Stomach (tissue), 9 donors: ENCODE results near the gene HRCT1. TPM values are rescaled to one million over a fixed set of nuclear protein-coding genes. Genes with fewer than 3 reads are reported as not detected.

Experiments used
- DNase-seq, 2 donors: peaks; one replicate each; pipeline versions ENCODE4 v3.0.0 to v3.0.0-alpha.2; 2013 to 2019
- H3K27ac ChIP-seq, 5 donors: fragments of 200-600 bp in 4 of 5; sonication (generic) in 4 of 5; one replicate each; pipeline ENCODE4 v1.5.1; 2013 to 2019; ENCODE audit warnings: mild to moderate bottlenecking in 1 of 5, moderate library complexity in 1 of 5
- H3K27me3 ChIP-seq, 3 donors: fragments of 200-600 bp; sonication (generic); one replicate each; pipeline ENCODE4 v1.5.1; 2017 to 2019; ENCODE audit warnings: mixed run types in 1 of 3
- H3K36me3 ChIP-seq, 4 donors: fragments of 200-600 bp; sonication (generic); 1 replicate in 3 of 4; 2 replicates in 1 of 4; pipeline ENCODE4 v1.5.1; 2016 to 2019
- H3K4me1 ChIP-seq, 4 donors: fragments of 200-600 bp; sonication (generic); one replicate each; pipeline ENCODE4 v1.5.1; 2016 to 2019
- H3K4me3 ChIP-seq, 4 donors: fragments of 200-600 bp; sonication (generic) in 3 of 4; one replicate each; pipeline ENCODE4 v1.5.1; 2016 to 2019; ENCODE audit warnings: mild to moderate bottlenecking in 1 of 4
- H3K9me3 ChIP-seq, 4 donors: fragments of 200-600 bp; sonication (generic); one replicate each; pipeline ENCODE4 v1.5.1; 2016 to 2019
- CTCF ChIP-seq, 7 experiments: fragments of 450-650 bp in 4 of 7; fragments of 200-600 bp in 3 of 7; sonication (generic) in 3 of 7; IDR thresholded peaks; one replicate each; pipeline ENCODE4 v1.5.1; 2016 to 2019; ENCODE audit warnings: antibody characterized with exemption in 7 of 7, control low read depth in 2 of 7, mild to moderate bottlenecking in 1 of 7
- EP300 ChIP-seq: sonication (generic); formaldehyde crosslinking; IDR thresholded peaks from one replicate; pipeline ENCODE4 v1.6.1; 2017; ENCODE audit warnings: antibody characterized with exemption
- POLR2A ChIP-seq, 4 donors: fragments of 450-650 bp; IDR thresholded peaks; one replicate each; pipeline ENCODE4 v1.6.1; 2016; ENCODE audit warnings: antibody characterized with exemption in 4 of 4, control low read depth in 2 of 4, mild to moderate bottlenecking in 1 of 4, moderate library complexity in 1 of 4
- POLR2AphosphoS5 ChIP-seq, 3 donors: sonication (generic); formaldehyde crosslinking; IDR thresholded peaks; one replicate each; pipeline ENCODE4 v1.6.1; 2016; ENCODE audit warnings: antibody characterized with exemption in 3 of 3
- WGBS, 5 donors: extraction: QIAGEN DNeasy Blood & Tissue Kit in 3 of 5; methylation state at CpG; one replicate each; pipeline versions ENCODE4 v1.1.5 to v1.1.7; 2013 to 2018; 5-methylcytosine and 5-hydroxymethylcytosine counted together
- intact Hi-C: fragments of 100-400 bp; cut with DNase I; formaldehyde crosslinking; loops from one replicate; pipeline ENCODE4 v1.15.1; 2023; ENCODE audit warnings: low total_unique reads
- polyA plus RNA-seq, 3 donors: library from polyadenylated mRNA; stranded (reverse); fragments of 200-250 nt; gene quantifications; one replicate each; pipeline ENCODE4 v1.2.3, GENCODE V29; 2013
- total RNA-seq, 5 donors: library from RNA; depleted of rRNA; stranded (reverse); fragments of >200 nt; gene quantifications; one replicate each; pipeline versions ENCODE4 v1.1.0 to v1.2.3, GENCODE V29; 2014 to 2016
- donor health status: healthy with polysubstance abuse.
- donor health status: Bipolar disorder and iron deficiency.
- donor health status: healthy.

Gene HRCT1
- total and polyA plus RNA-seq, 8 donors: 0.50 to 28.7 (median 5.3) TPM; not detected in 2

DNA sequence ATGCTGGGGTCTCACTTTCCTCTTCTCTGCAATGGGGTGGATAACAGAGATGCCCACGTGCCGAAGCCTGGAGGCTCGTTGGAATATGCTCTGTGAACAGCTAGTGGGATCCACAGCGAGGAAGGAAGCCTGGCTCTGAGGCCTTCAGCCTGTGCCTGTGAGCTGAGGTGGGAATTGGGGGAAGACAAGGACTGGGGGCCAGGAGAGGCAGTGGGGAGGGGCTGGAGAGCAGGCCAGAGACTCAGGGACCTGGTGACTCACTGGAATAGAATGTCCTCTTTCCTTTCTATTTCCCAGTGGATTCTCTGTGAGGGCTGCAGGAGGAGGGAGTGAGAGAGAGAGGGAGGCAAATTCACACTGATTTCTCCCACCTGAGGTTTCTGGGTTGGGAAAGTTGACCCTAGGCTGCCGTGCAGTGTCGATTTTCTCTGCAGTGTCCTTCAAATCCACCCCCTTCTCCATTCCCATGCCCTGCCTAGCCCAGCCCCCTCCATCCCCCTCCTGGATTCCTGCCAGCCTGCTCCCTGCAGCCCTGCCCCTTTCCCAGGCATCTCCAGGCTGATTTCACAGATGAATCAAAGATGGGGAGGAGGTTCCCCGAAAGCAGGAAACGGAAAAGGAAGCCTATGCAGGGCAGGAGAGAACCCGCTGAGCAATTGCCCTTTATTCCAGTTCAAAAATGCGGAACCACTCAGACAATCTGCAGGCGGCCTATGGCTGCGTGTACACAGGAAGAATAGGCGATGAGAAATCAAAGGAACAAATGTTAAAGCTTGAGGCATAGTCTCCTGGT, 1.9 kb downstream of the HRCT1 start:
- H3K27me3 ChIP-seq: no peaks in the 10 kb centered on the region
- H3K9me3 ChIP-seq: no peaks in the 10 kb centered on the region
- TF ChIP-seq CTCF (IDR thresholded peaks at IDR 0.05) (no peak), POLR2A (IDR thresholded peaks at IDR 0.05) (no peak), POLR2AphosphoS5 (IDR thresholded peaks at IDR 0.05) (peak; percentile 5 to 53 (median 38)), EP300 (no peak)
- H3K4me1 ChIP-seq: peaks cover 66 to 93% (median 72%) of the 10 kb centered on the region in 4 donors
- peak overlapping the region; percentile 73 to 94 (median 89) for H3K27ac ChIP-seq
- WGBS, 5 donors: 30 to 43% (median 38%) methylated on average over 13 of the region's 13 CpGs
- no peaks in the 10 kb centered on the region for H3K36me3 ChIP-seq
- DNase-seq: peak; percentile 47 to 89
- H3K4me3 ChIP-seq: peak overlapping the region in 2 of 4 donors; percentile 7 to 9
- intact Hi-C loops: loop anchor here (5.0 kb wide), 1 partner anchor 39 kb away; no protein-coding TSS in a partner anchor

DNA sequence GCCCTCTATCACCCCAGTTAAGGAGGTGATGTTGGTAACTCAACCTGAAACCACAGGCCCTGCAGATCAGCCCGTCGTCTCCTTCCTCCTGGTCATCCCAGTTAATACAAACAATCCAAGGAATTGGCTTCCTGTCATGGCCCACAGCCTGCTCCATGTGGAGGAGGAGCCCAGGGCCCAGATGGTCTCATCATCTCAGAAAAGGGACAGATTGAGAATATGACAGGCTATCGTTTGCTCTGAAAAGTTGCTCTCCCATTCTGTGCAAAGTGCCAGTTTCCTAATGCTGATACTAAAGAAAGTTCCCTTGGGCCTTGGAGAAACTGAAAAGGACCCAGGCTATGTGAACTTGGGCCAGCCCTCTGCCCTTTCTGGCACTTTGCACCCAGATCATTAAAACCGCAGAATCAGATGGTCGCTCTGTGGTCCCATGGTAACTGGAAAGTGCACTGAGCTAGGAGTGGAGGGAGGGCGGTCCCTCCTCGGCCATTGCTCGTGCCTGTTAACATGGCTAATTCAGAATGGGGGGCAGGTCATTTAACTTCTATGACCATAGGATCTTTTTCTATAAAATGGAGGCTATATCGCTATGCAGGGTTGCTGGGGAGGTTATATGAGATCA, 2.6 kb downstream of the HRCT1 start:
- TF ChIP-seq POLR2AphosphoS5 (IDR thresholded peaks at IDR 0.05) (no peak), EP300 (no peak), POLR2A (IDR thresholded peaks at IDR 0.05) (no peak), CTCF (IDR thresholded peaks at IDR 0.05) (no peak)
- Histone ChIP-seq H3K36me3 (no peaks in the 10 kb centered on the region), H3K4me1 (peaks cover 66 to 92% (median 72%) of the 10 kb centered on the region in 4 donors), H3K4me3 (no peak overlapping the region), H3K27me3 (no peaks in the 10 kb centered on the region), H3K27ac (peak overlapping the region; percentile 73 to 94 (median 89)), H3K9me3 (no peaks in the 10 kb centered on the region)
- no peak for DNase-seq
- intact Hi-C loops: loop anchor here (5.0 kb wide), 1 partner anchor 39 kb away; no protein-coding TSS in a partner anchor
- WGBS, 5 donors: 56 to 82% (median 68%) methylated on average over 9 of the region's 9 CpGs

- no peak for DNase-seq
- peaks cover 66 to 88% (median 72%) of the 10 kb centered on the region in 4 donors for H3K4me1 ChIP-seq
- TF ChIP-seq CTCF (IDR thresholded peaks at IDR 0.05) (no peak), EP300 (no peak), POLR2AphosphoS5 (IDR thresholded peaks at IDR 0.05) (peak in 1 of 3 donors; percentile 15), POLR2A (IDR thresholded peaks at IDR 0.05) (no peak)
- H3K9me3 ChIP-seq: no peaks in the 10 kb centered on the region
- H3K4me3 ChIP-seq: no peak within 1 kb of the TSS
- H3K36me3 ChIP-seq: no peaks in the 10 kb centered on the region
- H3K27ac ChIP-seq: peak within 1 kb of the TSS; percentile 73 to 94 (median 89)
- WGBS, 5 donors: 66 to 92% (median 75%) methylated on average over 8 to 11 of the region's 11 CpGs
- intact Hi-C loops: loop anchor here (5.0 kb wide), 1 partner anchor 38 kb away; no protein-coding TSS in a partner anchor
- no peaks in the 10 kb centered on the region for H3K27me3 ChIP-seq
These were observed 3.3 kb downstream of the HRCT1 start, which contains the start of gene SPAAR for GRCh38 chr9:35909274-35909673. Gene SPAAR (plus strand): TSS chr9:35909490. CDS start chr9:35910464, 974 bp downstream.
